GM19468 (cell line): ENCODE results near the gene SLC6A16.
A peak's percentile ranks its signal among the peaks of the same experiment; 100 is the strongest.

Source experiments
- ATAC-seq: cut with Tn5 transposase; IDR thresholded peaks from one replicate; pipeline ENCODE4 v1.9.1; 2021; ENCODE audit warnings: mild to moderate bottlenecking, moderate library complexity, moderate number of reproducible peaks; ENCODE audit not compliant: unreplicated experiment; ENCODE audit errors: extremely low read depth

The SLC6A16 gene

DNA sequence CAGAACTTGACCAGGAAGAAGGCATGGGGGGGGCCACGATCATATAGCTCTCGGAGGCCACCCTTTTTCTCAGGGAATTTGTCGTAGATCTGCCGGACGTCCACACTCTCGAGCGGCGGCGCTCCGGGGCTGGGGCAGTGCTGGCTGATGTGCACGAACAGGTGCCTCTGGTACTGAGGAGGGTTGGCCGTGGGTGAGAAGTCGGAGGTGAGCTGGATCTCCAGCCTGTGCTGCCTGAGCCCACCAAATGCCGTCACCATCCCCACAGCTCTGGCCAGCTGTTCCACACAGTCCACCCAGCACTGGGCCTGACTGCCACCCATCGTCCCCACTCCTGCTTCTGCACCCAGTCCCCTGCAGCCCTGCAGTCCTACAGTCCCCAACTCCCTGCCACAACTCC lies 22.2 kb upstream of the SLC6A16 start:
- ATAC-seq: no peak

DNA sequence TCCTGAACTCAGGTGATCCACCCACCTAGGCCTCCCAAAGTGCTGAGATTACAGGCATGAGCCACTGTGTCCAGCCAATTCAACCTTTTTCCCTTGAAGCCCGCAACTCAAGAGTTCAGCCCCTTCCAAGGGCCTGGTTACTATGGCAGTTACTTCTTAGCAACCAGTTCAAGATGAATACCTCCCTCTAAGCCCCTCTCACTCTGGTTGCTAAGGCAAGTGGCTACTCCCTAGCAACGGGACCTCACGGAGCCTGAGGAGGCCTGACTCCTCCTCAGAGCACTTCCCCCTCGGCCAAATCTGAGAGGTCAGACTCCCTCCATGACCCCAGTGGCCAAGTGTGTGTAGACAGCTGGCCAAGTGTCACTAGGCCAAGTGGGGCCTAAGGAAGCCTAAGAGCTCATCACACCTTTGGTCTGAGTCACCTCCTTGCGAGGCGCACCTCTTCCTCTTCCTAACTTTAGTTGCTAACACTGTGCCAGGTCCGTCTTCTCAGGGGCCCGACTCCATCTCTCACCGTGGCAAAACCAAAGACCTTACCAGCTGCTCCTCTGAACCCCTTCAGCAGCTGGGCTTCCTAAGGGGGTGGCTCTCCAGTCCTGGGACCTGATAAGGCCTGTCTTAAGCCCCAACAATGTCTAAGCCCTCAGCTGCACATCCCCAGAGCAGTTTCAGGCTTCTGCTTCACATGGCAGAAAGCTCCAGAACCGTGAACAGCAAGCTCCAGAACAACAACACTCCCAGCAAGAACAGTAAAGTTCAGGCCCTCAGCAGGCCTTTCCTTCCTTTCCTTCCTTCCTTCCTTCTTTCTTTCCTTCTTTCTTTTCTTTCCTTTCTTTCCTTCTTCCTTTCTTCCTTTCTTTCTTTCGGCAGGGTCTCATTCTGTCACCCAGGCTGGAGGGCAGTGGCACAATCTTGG lies 19.8 kb upstream of the SLC6A16 start:
- ATAC-seq: no peak

DNA sequence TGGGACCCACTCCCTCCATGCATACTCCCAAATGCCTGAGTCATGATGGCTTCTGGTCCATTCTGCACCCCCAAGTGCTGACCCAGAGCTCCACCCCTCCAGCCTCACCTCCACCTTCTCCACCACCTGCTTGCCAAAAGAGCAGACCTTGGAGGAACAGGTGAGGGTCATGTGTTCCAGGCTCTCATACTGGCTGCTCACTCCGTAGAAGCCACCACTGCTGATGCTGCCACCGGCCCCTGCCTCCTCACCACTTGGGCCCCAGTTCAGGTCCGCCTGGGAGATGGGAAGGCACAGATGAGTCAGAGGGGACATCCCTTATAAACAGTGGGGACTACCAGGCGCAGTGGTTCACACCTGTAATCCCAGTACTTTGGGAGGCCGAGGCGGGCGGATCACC lies 18.1 kb upstream of the SLC6A16 start:
- ATAC-seq: no peak

DNA sequence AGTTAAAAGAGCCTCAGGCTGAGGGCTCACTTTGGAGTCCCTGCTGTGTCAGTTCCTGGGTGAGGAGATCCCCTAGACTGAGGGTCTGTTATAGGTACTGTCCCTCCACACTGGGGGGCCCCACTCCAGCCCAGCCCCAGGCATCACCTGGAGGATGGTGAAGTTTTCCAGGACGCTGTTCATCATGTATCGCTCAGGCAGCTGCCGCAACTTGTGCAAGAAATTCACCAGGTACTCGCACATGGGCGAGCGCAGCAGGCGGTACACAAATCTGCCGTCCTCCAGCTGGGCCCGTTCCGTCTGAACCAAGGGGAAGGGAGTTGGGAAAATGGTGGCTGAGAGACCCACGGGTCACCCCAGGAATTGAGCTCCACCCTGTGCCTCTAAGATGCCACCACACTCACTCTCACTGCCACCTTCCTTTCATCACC lies 17.3 kb upstream of the SLC6A16 start:
- ATAC-seq: no peak

DNA sequence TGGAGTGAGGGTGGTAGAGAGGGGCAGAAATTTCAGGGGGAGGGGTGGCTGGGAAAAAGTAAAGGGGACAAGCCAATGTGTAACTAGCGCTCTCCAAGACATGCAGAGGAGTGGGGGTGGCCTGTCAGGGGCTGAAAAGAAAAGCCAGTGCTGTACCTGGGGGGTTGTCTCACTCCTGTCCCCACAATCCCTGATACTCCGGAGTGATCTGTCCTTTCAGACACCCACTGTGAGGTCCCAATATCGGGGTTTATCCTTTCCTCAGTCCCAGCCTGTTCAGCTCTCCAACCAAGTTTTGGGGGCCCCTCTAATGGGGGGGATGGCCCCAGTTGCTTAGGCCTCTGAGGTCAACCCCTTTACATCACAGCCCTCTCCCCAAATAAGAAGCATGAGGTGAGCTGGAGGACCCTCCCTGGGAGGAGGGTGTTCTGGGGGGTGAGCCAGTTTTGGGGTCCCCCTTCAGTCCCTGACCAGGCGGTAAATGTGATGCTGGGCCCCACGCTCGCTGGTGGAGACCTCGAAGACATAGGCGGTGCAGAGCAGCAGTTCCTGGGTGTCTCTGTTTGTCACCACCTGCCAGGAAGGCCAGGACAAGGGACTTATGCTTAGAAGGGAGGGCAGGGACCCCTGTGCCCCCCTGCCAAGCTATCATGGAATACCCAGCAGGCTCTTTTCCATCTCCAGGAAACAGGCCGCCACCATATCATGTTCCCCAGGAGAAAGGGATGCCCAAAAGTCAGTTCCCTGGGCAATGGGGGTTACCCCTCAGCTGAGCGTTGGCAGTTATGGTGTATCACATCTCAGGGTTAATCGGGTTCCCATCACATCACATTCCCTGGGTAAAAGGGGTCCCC lies 16.1 kb upstream of the SLC6A16 start:
- ATAC-seq: no peak

- no peak for ATAC-seq
Observed at GRCh38 chr19:49340069-49340864, 15.3 kb upstream of the SLC6A16 start.

GRCh38 chr19:49339301-49340068 lies 14.5 kb upstream of the SLC6A16 start:
- no peak for ATAC-seq

DNA sequence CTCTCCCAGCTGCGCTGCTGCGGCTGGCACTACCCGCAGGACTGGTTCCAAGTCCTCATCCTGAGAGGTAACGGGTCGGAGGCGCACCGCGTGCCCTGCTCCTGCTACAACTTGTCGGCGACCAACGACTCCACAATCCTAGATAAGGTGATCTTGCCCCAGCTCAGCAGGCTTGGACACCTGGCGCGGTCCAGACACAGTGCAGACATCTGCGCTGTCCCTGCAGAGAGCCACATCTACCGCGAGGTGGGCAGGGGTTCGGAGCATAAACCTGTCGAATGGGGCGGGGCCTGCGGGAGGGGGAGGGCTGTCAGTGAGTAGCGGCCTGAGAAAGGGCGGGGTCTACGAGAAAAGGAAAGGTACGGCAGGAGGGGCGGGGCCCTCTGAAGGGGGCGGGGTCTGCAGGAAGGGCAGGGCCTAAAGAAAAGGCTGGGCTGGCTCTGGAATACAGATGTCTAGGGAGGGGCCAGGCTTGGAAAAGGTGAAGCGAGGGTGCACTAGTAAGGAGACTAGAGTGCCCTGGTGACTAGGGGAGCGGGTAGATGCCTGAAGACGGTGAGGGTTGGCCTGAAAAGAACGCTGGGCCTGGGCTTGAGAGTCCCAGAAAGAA lies 13.8 kb upstream of the SLC6A16 start:
- no peak for ATAC-seq

- ATAC-seq: no peak
Observed at GRCh38 chr19:49338023-49338677, 13.2 kb upstream of the SLC6A16 start.

- ATAC-seq: no peak
Observed at GRCh38 chr19:49337267-49338022, 12.5 kb upstream of the SLC6A16 start.

DNA sequence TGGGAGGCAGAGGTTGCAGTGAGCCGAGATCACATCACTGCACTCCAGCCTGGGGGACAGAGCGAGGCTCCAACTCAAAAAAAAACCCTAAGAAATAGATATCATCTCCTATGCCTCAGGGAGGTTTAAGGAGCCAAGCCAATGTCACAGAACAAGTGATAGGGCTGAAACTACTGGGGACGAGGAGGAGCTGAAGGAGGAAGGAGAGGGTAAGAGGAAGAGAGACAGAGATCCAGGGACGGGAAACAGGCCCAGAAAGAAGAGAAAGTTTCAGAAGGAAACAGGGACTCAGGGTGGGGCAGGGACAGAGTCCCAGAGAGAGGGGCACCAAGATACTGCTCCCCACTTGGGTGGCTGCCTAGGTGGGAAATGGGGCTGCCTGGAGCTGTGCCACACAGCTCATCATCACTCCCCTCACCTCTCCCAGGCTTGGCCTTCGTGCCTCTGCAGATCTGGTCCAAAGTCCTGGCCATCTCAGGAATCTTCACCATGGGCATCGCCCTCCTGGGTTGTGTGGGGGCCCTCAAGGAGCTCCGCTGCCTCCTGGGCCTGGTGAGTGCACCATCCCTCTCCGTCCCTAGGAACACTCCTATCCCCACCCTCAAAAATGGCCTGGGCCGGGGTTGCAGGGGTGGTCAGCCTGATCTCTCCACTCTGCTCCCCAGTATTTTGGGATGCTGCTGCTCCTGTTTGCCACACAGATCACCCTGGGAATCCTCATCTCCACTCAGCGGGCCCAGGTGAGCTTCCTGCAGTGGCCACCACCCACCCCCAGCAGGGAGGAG lies 11.7 kb upstream of the SLC6A16 start:
- ATAC-seq: no peak

DNA sequence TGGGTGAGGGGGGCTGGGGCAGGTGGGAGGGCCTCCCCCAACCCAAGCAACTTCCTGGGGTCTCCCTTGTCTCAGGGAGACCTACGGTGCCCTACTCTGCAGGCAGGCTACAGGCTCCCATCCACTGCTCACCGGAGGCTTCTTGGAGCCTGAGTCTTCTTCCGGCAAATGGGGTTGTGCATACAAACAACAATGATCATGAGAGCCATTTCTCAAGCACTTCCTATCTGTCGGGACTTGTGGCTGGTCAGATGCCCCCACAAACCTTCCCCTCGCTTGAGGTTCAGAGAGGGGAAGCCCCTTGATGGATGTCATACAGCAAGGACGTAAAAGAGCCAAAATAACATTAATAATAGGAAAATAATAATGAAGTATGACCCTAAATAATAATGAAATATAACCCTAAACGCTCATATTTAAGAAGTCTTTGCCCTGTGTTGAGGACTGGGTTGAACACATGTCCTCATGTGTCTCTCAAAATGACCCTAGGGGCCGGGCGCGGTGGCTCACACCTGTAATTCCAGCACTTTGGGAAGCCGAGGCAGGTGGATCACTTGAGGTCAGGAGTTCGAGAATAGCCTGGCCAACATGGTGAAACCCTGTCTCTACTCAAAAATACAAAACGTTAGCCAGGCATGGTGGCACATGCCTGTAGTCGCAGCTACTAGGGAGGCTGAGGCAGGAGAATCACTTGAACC lies 10.9 kb upstream of the SLC6A16 start:
- no peak for ATAC-seq

GRCh38 chr19:49335071-49335783 lies 10.2 kb upstream of the SLC6A16 start, which contains the start of gene CD37:
TSS of gene CD37 (plus strand) at chr19:49335406. CDS start at chr19:49335541, 135 bp downstream.
- ATAC-seq: no peak

DNA sequence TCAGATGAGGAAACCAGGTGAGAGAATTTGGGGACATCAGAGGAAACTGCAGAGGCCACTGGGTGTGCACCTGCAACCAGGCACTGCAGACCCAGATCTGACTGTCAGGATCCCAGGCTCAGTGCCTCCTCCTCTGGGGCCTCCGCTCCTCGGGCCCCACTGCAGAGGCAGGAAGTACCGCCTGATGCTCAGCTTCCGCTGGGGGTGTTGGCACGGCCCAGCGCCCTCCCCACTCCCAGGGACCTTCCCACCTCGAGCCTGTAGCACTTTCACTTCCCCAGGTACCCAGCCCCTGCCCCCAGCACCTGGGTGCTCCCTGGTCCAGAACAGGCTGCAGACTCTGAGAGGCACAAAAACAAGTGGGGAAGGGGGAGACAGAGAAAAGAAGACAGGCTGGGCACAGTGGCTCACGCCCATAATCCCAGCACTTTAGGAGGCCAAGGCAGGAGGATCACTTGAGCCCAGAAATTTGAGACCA lies 8.9 kb upstream of the SLC6A16 start:
- peak; percentile 29 for ATAC-seq

- ATAC-seq: no peak
Observed at GRCh38 chr19:49333418-49333805, 8.4 kb upstream of the SLC6A16 start.
